ENCODE data around the gene SYNPO.

The SYNPO gene

GRCh38 chr5:150672884-150673275, 32.4 kb downstream of the SYNPO start:
- no peaks in the 10 kb centered on the region for H3K36me3 ChIP-seq (ENCODE audit: control insufficient read depth, insufficient read depth, low read length)
- TF ChIP-seq CTCF (IDR thresholded peaks at IDR 0.05; ENCODE audit: insufficient read depth, low read length, poor library complexity, severe bottlenecking), result no peak
- no peak overlapping the region for H3K4me3 ChIP-seq (replicated peaks; ENCODE audit: low read depth, low read length)
- no peak for DNase-seq (ENCODE audit: extremely low read depth, insufficient read length)
- H3K27me3 ChIP-seq (replicated peaks; ENCODE audit: control insufficient read depth, insufficient read depth, low read length), result no peaks in the 10 kb centered on the region; the same call in none of the 2 replicates

GRCh38 chr5:150674341-150674821, 33.9 kb downstream of the SYNPO start:
- Histone ChIP-seq H3K36me3 (ENCODE audit: control insufficient read depth, insufficient read depth, low read length) (peaks cover 3% of the 10 kb centered on the region; the same call in 1 of the 2 replicates), H3K27me3 (replicated peaks; ENCODE audit: control insufficient read depth, insufficient read depth, low read length) (no peaks in the 10 kb centered on the region; the same call in 1 of the 2 replicates), H3K4me3 (replicated peaks; ENCODE audit: low read depth, low read length) (no peak overlapping the region)
- no peak for TF ChIP-seq CTCF (IDR thresholded peaks at IDR 0.05; ENCODE audit: insufficient read depth, low read length, poor library complexity, severe bottlenecking)
- no peak for DNase-seq (ENCODE audit: extremely low read depth, insufficient read length)

- no peak for DNase-seq (ENCODE audit: extremely low read depth, insufficient read length)
- Histone ChIP-seq H3K36me3 (ENCODE audit: control insufficient read depth, insufficient read depth, low read length) (peaks cover 3% of the 10 kb centered on the region; the same call in 1 of the 2 replicates), H3K4me3 (replicated peaks; ENCODE audit: low read depth, low read length) (no peak overlapping the region), H3K27me3 (replicated peaks; ENCODE audit: control insufficient read depth, insufficient read depth, low read length) (no peaks in the 10 kb centered on the region; the same call in 1 of the 2 replicates)
- TF ChIP-seq CTCF (IDR thresholded peaks at IDR 0.05; ENCODE audit: insufficient read depth, low read length, poor library complexity, severe bottlenecking), result no peak
Observed at GRCh38 chr5:150675069-150675468, 34.6 kb downstream of the SYNPO start.

GRCh38 chr5:150676578-150676977, 36.1 kb downstream of the SYNPO start:
- TF ChIP-seq CTCF (IDR thresholded peaks at IDR 0.05; ENCODE audit: insufficient read depth, low read length, poor library complexity, severe bottlenecking), result no peak
- no peak for DNase-seq (ENCODE audit: extremely low read depth, insufficient read length)
- Histone ChIP-seq H3K4me3 (replicated peaks; ENCODE audit: low read depth, low read length) (no peak overlapping the region), H3K36me3 (ENCODE audit: control insufficient read depth, insufficient read depth, low read length) (peaks cover 3% of the 10 kb centered on the region; the same call in 1 of the 2 replicates), H3K27me3 (replicated peaks; ENCODE audit: control insufficient read depth, insufficient read depth, low read length) (no peaks in the 10 kb centered on the region)

GRCh38 chr5:150689120-150689519, 48.7 kb downstream of the SYNPO start:
- Histone ChIP-seq H3K27me3 (replicated peaks; ENCODE audit: control insufficient read depth, insufficient read depth, low read length) (no peaks in the 10 kb centered on the region), H3K36me3 (ENCODE audit: control insufficient read depth, insufficient read depth, low read length) (peaks cover 17% of the 10 kb centered on the region), H3K4me3 (replicated peaks; ENCODE audit: low read depth, low read length) (no peak overlapping the region)
- DNase-seq (ENCODE audit: extremely low read depth, insufficient read length), result no peak
- TF ChIP-seq CTCF (IDR thresholded peaks at IDR 0.05; ENCODE audit: insufficient read depth, low read length, poor library complexity, severe bottlenecking), result no peak

GRCh38 chr5:150690760-150691159, 50.3 kb downstream of the SYNPO start:
- Histone ChIP-seq H3K4me3 (replicated peaks; ENCODE audit: low read depth, low read length) (no peak overlapping the region), H3K36me3 (ENCODE audit: control insufficient read depth, insufficient read depth, low read length) (peaks cover 25% of the 10 kb centered on the region), H3K27me3 (replicated peaks; ENCODE audit: control insufficient read depth, insufficient read depth, low read length) (no peaks in the 10 kb centered on the region)
- TF ChIP-seq CTCF (IDR thresholded peaks at IDR 0.05; ENCODE audit: insufficient read depth, low read length, poor library complexity, severe bottlenecking), result no peak
- DNase-seq (ENCODE audit: extremely low read depth, insufficient read length), result no peak
